H1 (cell line): ENCODE data around the gene MYCBP2. TPM values are rescaled to one million over a fixed set of nuclear protein-coding genes. Genes with fewer than 3 reads are reported as not detected.

Source experiments
- CTCF ChIA-PET: fragments of 300-600 bp; sonication (Branson Sonifier 250); formaldehyde crosslinking; loops from one replicate; lab custom pipeline; 2021; ENCODE audit not compliant: partially characterized antibody; lab: Charles Lee
- POLR2A ChIA-PET: fragments of 300-600 bp; sonication (Branson Sonifier 250); formaldehyde crosslinking; loops from one replicate; lab custom pipeline; 2021; ENCODE audit warnings: inconsistent platforms; ENCODE audit not compliant: partially characterized antibody; lab: Charles Lee
- DNase-seq, 2 experiments: peaks; one replicate each; pipeline versions ENCODE4 v3.0.0 to v3.0.0-alpha.2; 2010 to 2022; ENCODE audit warnings: low spot score in 2 of 2, low read depth in 1 of 2, mixed read lengths in 1 of 2
- FAIRE-seq: peaks from 2 replicates; lab custom pipeline; 2011; peaks lifted over from hg19 to GRCh38; lab: Jason Lieb, UNC
- H2AFZ ChIP-seq: 2 replicates; pipeline ENCODE4 v1.8.1; 2012; ENCODE audit warnings: low read length, inconsistent platforms
- H2AK5ac ChIP-seq: 2 replicates; pipeline ENCODE4 v1.6.1; 2013; ENCODE audit warnings: low read depth, low read length
- H2BK120ac ChIP-seq: replicated peaks from 2 replicates; pipeline ENCODE3; 2013; ENCODE audit warnings: low read depth, low read length, inconsistent platforms
- H2BK12ac ChIP-seq: 2 replicates; pipeline ENCODE4 v1.6.1; 2013; ENCODE audit warnings: low read depth, low read length
- H2BK15ac ChIP-seq: 2 replicates; pipeline ENCODE4 v1.6.1; 2013; ENCODE audit warnings: low read length
- H2BK20ac ChIP-seq: 2 replicates; pipeline ENCODE4 v1.6.1; 2013; ENCODE audit warnings: low read length
- H2BK5ac ChIP-seq: 2 replicates; pipeline ENCODE4 v1.6.1; 2013; ENCODE audit warnings: low read depth, low read length
- H3K14ac ChIP-seq: 2 replicates; pipeline ENCODE4 v1.6.1; 2013; ENCODE audit warnings: inconsistent platforms; ENCODE audit not compliant: insufficient read length
- H3K18ac ChIP-seq: 2 replicates; pipeline ENCODE4 v1.6.1; 2013; ENCODE audit warnings: low read length; ENCODE audit errors: extremely low read depth
- H3K23ac ChIP-seq: 2 replicates; pipeline ENCODE4 v1.6.1; 2013; ENCODE audit warnings: inconsistent platforms; ENCODE audit not compliant: insufficient read length
- H3K23me2 ChIP-seq: 2 replicates; pipeline ENCODE4 v1.6.1; 2013; ENCODE audit warnings: low read depth, low read length
- H3K27ac ChIP-seq: 2 replicates; pipeline ENCODE4 v1.6.1; 2011; ENCODE audit warnings: low read depth, low read length, inconsistent platforms
- H3K27me3 ChIP-seq, 4 experiments: replicated peaks in 1 of 4; 1 replicate in 1 of 4; 2 replicates in 3 of 4; pipeline versions ENCODE4 v1.6.1 to v1.8.1; 2011 to 2013; ENCODE audit warnings: low read length in 3 of 4, mild to moderate bottlenecking in 3 of 4, inconsistent platforms in 2 of 4, mixed read lengths in 2 of 4, moderate library complexity in 1 of 4; ENCODE audit not compliant: control insufficient read depth in 3 of 4, insufficient read depth in 3 of 4; ENCODE audit errors: extremely low read depth in 1 of 4
- H3K36me3 ChIP-seq, 4 experiments: 2 replicates each; pipeline versions ENCODE4 v1.6.1 to v1.8.1; 2011 to 2013; ENCODE audit warnings: mild to moderate bottlenecking in 4 of 4, low read length in 3 of 4, moderate library complexity in 2 of 4, control low read depth in 1 of 4, inconsistent platforms in 1 of 4; ENCODE audit not compliant: insufficient read depth in 4 of 4, control insufficient read depth in 2 of 4
- H3K4ac ChIP-seq: replicated peaks from 2 replicates; pipeline ENCODE3; 2013; ENCODE audit warnings: low read length, low read depth, mixed read lengths, inconsistent platforms; ENCODE audit not compliant: insufficient read length
- H3K4me1 ChIP-seq, 4 experiments: replicated peaks in 1 of 4; 1 replicate in 1 of 4; 2 replicates in 3 of 4; pipeline versions ENCODE4 v1.6.1 to v1.8.1; 2011 to 2013; ENCODE audit warnings: low read length in 3 of 4, inconsistent platforms in 2 of 4, mixed read lengths in 1 of 4; ENCODE audit not compliant: insufficient read depth in 4 of 4, control insufficient read depth in 3 of 4
- H3K4me2 ChIP-seq, 2 experiments: 2 replicates each; pipeline versions ENCODE4 v1.6.1 to v1.8.1; 2011 to 2013; ENCODE audit warnings: low read depth in 2 of 2, low read length in 2 of 2, control low read depth in 1 of 2, inconsistent platforms in 1 of 2, mild to moderate bottlenecking in 1 of 2; ENCODE audit not compliant: insufficient read depth in 1 of 2
- H3K4me3 ChIP-seq, 4 experiments: fragments of 200-600, 300-600 bp in 1 of 4; sonication (generic), shearing (Covaris generic), sonication (Bioruptor Twin) in 1 of 4; 2 replicates each; pipeline versions ENCODE4 v1.5.1 to v1.8.1; 2011 to 2016; ENCODE audit warnings: low read length in 4 of 4, low read depth in 3 of 4, control low read depth in 2 of 4, inconsistent platforms in 2 of 4, mild to moderate bottlenecking in 2 of 4, mixed read lengths in 1 of 4, moderate library complexity in 1 of 4; ENCODE audit not compliant: insufficient read depth in 2 of 4; ENCODE audit errors: extremely low read depth in 1 of 4
- H3K56ac ChIP-seq: replicated peaks from 2 replicates; pipeline ENCODE3; 2013; ENCODE audit warnings: low read depth, mild to moderate bottlenecking, mixed read lengths, low read length, inconsistent platforms; ENCODE audit not compliant: insufficient read length
- H3K79me1 ChIP-seq: 2 replicates; pipeline ENCODE4 v1.6.1; 2013; ENCODE audit warnings: low read depth, low read length, control low read depth
- H3K79me2 ChIP-seq, 2 experiments: 2 replicates each; pipeline versions ENCODE4 v1.6.1 to v1.8.1; 2012 to 2013; ENCODE audit warnings: low read length in 2 of 2, mild to moderate bottlenecking in 2 of 2, inconsistent platforms in 1 of 2; ENCODE audit not compliant: insufficient read depth in 2 of 2, control insufficient read depth in 1 of 2
- H3K9ac ChIP-seq, 4 experiments: replicated peaks in 1 of 4; 1 replicate in 1 of 4; 2 replicates in 3 of 4; pipeline versions ENCODE4 v1.6.1 to v1.8.1; 2011 to 2013; ENCODE audit warnings: low read depth in 3 of 4, low read length in 3 of 4, control low read depth in 2 of 4, mild to moderate bottlenecking in 2 of 4, moderate library complexity in 2 of 4, inconsistent platforms in 1 of 4; ENCODE audit errors: extremely low read depth in 1 of 4
- H3K9me3 ChIP-seq, 2 experiments: 2 replicates each; pipeline versions ENCODE4 v1.6.1 to v1.8.1; 2012 to 2013; ENCODE audit warnings: mild to moderate bottlenecking in 2 of 2, moderate library complexity in 2 of 2, control low read depth in 1 of 2, inconsistent platforms in 1 of 2, low read depth in 1 of 2, low read length in 1 of 2, mixed read lengths in 1 of 2; ENCODE audit not compliant: insufficient read depth in 2 of 2
- H4K20me1 ChIP-seq, 2 experiments: replicated peaks in 1 of 2; 2 replicates each; pipeline versions ENCODE3 to v1.8.1; 2011 to 2013; ENCODE audit warnings: inconsistent platforms in 2 of 2, low read length in 2 of 2, mild to moderate bottlenecking in 1 of 2; ENCODE audit not compliant: insufficient read depth in 2 of 2, control insufficient read depth in 1 of 2
- H4K5ac ChIP-seq: 2 replicates; pipeline ENCODE4 v1.6.1; 2013; ENCODE audit warnings: low read length, low read depth, mixed read lengths, inconsistent platforms; ENCODE audit not compliant: insufficient read length
- H4K8ac ChIP-seq: 2 replicates; pipeline ENCODE4 v1.8.0; 2013; ENCODE audit warnings: mild to moderate bottlenecking, moderate library complexity, low read length, inconsistent platforms; ENCODE audit not compliant: insufficient read depth; ENCODE audit errors: extremely low read depth
- H4K91ac ChIP-seq: replicated peaks from 2 replicates; pipeline ENCODE3; 2013; ENCODE audit warnings: low read length, mixed read lengths, inconsistent platforms; ENCODE audit not compliant: insufficient read length
- ATF2 ChIP-seq: IDR thresholded peaks from 2 replicates; pipeline ENCODE4 v1.6.1; 2012; ENCODE audit warnings: low read length, inconsistent platforms
- BACH1 ChIP-seq: IDR thresholded peaks from 2 replicates; pipeline ENCODE4 v1.6.1; 2012; ENCODE audit warnings: low read length, improper control_type of control experiment
- BRCA1 ChIP-seq: IDR thresholded peaks from 2 replicates; pipeline ENCODE4 v1.6.1; 2012; ENCODE audit warnings: low read depth, low read length, improper control_type of control experiment
- CHD1 ChIP-seq: IDR thresholded peaks from 2 replicates; pipeline ENCODE4 v1.6.1; 2012; ENCODE audit warnings: low read depth, low read length, improper control_type of control experiment
- CHD2 ChIP-seq: IDR thresholded peaks from 2 replicates; pipeline ENCODE4 v1.6.1; 2012; ENCODE audit warnings: low read length, improper control_type of control experiment
- FOSL1 ChIP-seq: IDR thresholded peaks from 2 replicates; pipeline ENCODE4 v1.6.1; 2011; ENCODE audit warnings: mild to moderate bottlenecking, low read depth, low read length, moderate library complexity; ENCODE audit not compliant: insufficient read depth
- JUN ChIP-seq: IDR thresholded peaks from 2 replicates; pipeline ENCODE4 v1.6.1; 2011; ENCODE audit warnings: low read depth, mild to moderate bottlenecking, improper control_type of control experiment, low read length
- RXRA ChIP-seq: IDR thresholded peaks from 2 replicates; pipeline ENCODE4 v1.6.1; 2011; ENCODE audit warnings: low read depth, mild to moderate bottlenecking, low read length, moderate library complexity; ENCODE audit not compliant: insufficient read depth
- SAP30 ChIP-seq: fragments of 300-600 bp; sonication (generic); IDR thresholded peaks from 2 replicates; pipeline ENCODE4 v1.7.1; 2012; ENCODE audit warnings: low read length, moderate library complexity, mild to moderate bottlenecking, inconsistent platforms; ENCODE audit not compliant: insufficient read depth, insufficient replicate concordance
- SIN3A ChIP-seq, 2 experiments: IDR thresholded peaks in 1 of 2; conservative IDR thresholded peaks in 1 of 2; 2 replicates each; pipeline ENCODE4 v1.6.1; 2011 to 2012; ENCODE audit warnings: low read length in 2 of 2, improper control_type of control experiment in 1 of 2, low read depth in 1 of 2, mild to moderate bottlenecking in 1 of 2
- SP2 ChIP-seq: IDR thresholded peaks from 2 replicates; pipeline ENCODE4 v1.6.1; 2012; ENCODE audit warnings: mild to moderate bottlenecking, low read length, inconsistent platforms
- SRF ChIP-seq: IDR thresholded peaks from 2 replicates; pipeline ENCODE4 v1.6.1; 2011; ENCODE audit warnings: mild to moderate bottlenecking, low read depth, low read length, moderate library complexity
- TCF12 ChIP-seq: IDR thresholded peaks from 2 replicates; pipeline ENCODE4 v1.6.1; 2011; ENCODE audit warnings: low read depth, mild to moderate bottlenecking, low read length
- TEAD4 ChIP-seq: IDR thresholded peaks from 2 replicates; pipeline ENCODE4 v1.6.1; 2012; ENCODE audit warnings: low read depth, low read length, inconsistent platforms, mixed read lengths
- WGBS, 2 experiments: shearing (Covaris generic) in 1 of 2; methylation state at CpG; one replicate each; pipeline versions ENCODE4 v1.1.6 to v1.1.7; 2013 to 2015; ENCODE audit warnings: low lambda C conversion rate in 2 of 2, mixed read lengths in 2 of 2, inconsistent platforms in 1 of 2, low coverage in 1 of 2, missing lambda C conversion rate in 1 of 2; ENCODE audit not compliant: insufficient replicate concordance in 2 of 2, insufficient coverage in 1 of 2, insufficient read length in 1 of 2; ENCODE audit errors: extremely low coverage in 1 of 2, missing lambda C conversion rate in 1 of 2; 5-methylcytosine and 5-hydroxymethylcytosine counted together
- polyA plus RNA-seq, 7 experiments: library from polyadenylated mRNA; depleted of rRNA in 3 of 7; stranded (reverse) in 5 of 7; unstranded in 2 of 7; fragments of >200 nt in 5 of 7; fragments of 200-250 nt in 2 of 7; gene quantifications; 1 replicate in 5 of 7; 2 replicates in 1 of 7; 4 replicates in 1 of 7; pipeline versions ENCODE4 v1.2.1 to v1.2.3, GENCODE V29; 2011 to 2013; ENCODE audit warnings: missing spikeins in 2 of 7, mixed read lengths in 2 of 7
- total RNA-seq: library from RNA; stranded (reverse); fragmentation: NEBNext Ultra II Directional; extraction: Animal tissue kit (Norgen Biotek cat#: 25700); gene quantifications from 2 replicates; pipeline ENCODE4 v1.2.1, GENCODE V29; 2021

The MYCBP2 gene
- total and polyA plus RNA-seq, 2 of the 8 experiments (the other 6 are each of a cell fraction or from before 2014, with no cell fraction given) = 19.0 to 52.1 TPM

DNA sequence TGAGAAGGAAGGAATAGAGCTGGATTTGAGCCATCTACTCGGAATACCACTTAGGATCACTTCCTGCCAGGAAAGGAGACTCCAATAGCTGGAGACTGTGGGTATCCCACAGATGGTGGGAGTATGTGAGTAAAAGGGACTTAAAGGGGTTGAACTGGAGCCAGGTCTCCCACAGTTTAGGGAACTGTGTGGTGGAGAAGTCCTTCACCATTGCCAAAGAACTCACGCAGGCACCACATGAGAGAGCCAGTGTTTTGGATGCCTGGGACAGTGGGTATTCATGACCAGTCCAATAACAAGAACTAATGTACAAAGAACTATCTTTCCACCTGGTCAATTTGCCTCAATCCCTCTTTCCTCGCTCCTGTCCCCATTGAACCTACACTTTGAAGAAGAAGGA lies 24.4 kb upstream of the MYCBP2 start:
- no peak overlapping the region for H4K91ac ChIP-seq
- H2BK12ac ChIP-seq = no peak overlapping the region
- DNase-seq = no peak
- no peaks in the 10 kb centered on the region for H3K27me3 ChIP-seq
- 89% methylated on average over 3 of the region's 3 CpGs; no CpG with 5 or more reads in 1 of the 2 experiments for WGBS, 2 experiments
- no peak overlapping the region for H3K4ac ChIP-seq
- no peak for FAIRE-seq
- no peak overlapping the region for H2BK120ac ChIP-seq
- H3K18ac ChIP-seq = no peak overlapping the region
- H2AFZ ChIP-seq = no peak overlapping the region
- no peak overlapping the region for H3K23ac ChIP-seq
- no peaks in the 10 kb centered on the region for H3K23me2 ChIP-seq
- H3K36me3 ChIP-seq = no peaks in the 10 kb centered on the region
- H2AK5ac ChIP-seq = no peak overlapping the region
- no peak overlapping the region for H3K4me2 ChIP-seq
- no peak overlapping the region for H3K9ac ChIP-seq
- H2BK20ac ChIP-seq = no peak overlapping the region
- no peaks in the 10 kb centered on the region for H3K9me3 ChIP-seq
- no peak overlapping the region for H2BK5ac ChIP-seq
- no peaks in the 10 kb centered on the region for H3K4me1 ChIP-seq
- no peaks in the 10 kb centered on the region for H3K79me1 ChIP-seq
- ChIA-PET POLR2A (no interaction called here), CTCF (interaction anchor here (0.7 to 1.6 kb wide), 3 partner anchors 13 to 216 kb away, joined by 3 to 7 read pairs (median 3); no protein-coding TSS in a partner anchor)
- H3K14ac ChIP-seq = no peak overlapping the region
- H3K4me3 ChIP-seq = no peak overlapping the region
- H4K20me1 ChIP-seq = no peaks in the 10 kb centered on the region
- H3K56ac ChIP-seq = no peak overlapping the region
- no peak overlapping the region for H2BK15ac ChIP-seq
- no peak overlapping the region for H4K5ac ChIP-seq
- no peak overlapping the region for H3K27ac ChIP-seq
- H4K8ac ChIP-seq = no peak overlapping the region
- no peaks in the 10 kb centered on the region for H3K79me2 ChIP-seq
- TF ChIP-seq ATF2 = no peak
- TF ChIP-seq SRF = no peak
- no peak for TF ChIP-seq RXRA
- no peak for TF ChIP-seq BACH1
- no peak for TF ChIP-seq FOSL1
- no peak for TF ChIP-seq CHD2
- TF ChIP-seq SAP30 = no peak
- no peak for TF ChIP-seq JUN
- no peak for TF ChIP-seq BRCA1
- no peak for TF ChIP-seq SP2
- no peak for TF ChIP-seq CHD1
- no peak for TF ChIP-seq SIN3A (conservative IDR thresholded peaks at IDR 0.05 in 1 of 2, IDR thresholded peaks at IDR 0.05 in 1 of 2; ENCODE audit: low read depth in 1 of 2, low read length in 2 of 2)
- TF ChIP-seq TCF12 = no peak
- TF ChIP-seq TEAD4 = no peak
